ENCODE results near the gene DYNC2H1. TPM values are rescaled to one million over a fixed set of nuclear protein-coding genes. Genes with fewer than 3 reads are reported as not detected.

Gene DYNC2H1
- total and polyA plus RNA-seq, 12 donors = 2.2 to 5.9 (median 3.9) TPM

GRCh38 chr11:103450241-103450640 lies 341.0 kb downstream of the DYNC2H1 start:
- TF ChIP-seq, protein P1, sequence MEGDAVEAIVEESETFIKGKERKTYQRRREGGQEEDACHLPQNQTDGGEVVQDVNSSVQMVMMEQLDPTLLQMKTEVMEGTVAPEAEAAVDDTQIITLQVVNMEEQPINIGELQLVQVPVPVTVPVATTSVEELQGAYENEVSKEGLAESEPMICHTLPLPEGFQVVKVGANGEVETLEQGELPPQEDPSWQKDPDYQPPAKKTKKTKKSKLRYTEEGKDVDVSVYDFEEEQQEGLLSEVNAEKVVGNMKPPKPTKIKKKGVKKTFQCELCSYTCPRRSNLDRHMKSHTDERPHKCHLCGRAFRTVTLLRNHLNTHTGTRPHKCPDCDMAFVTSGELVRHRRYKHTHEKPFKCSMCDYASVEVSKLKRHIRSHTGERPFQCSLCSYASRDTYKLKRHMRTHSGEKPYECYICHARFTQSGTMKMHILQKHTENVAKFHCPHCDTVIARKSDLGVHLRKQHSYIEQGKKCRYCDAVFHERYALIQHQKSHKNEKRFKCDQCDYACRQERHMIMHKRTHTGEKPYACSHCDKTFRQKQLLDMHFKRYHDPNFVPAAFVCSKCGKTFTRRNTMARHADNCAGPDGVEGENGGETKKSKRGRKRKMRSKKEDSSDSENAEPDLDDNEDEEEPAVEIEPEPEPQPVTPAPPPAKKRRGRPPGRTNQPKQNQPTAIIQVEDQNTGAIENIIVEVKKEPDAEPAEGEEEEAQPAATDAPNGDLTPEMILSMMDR (IDR thresholded peaks at IDR 0.05) = no peak
- Histone ChIP-seq H3K9me3 (no peaks in the 10 kb centered on the region), H3K27ac (no peak overlapping the region), H3K4me1 (no peaks in the 10 kb centered on the region), H3K27me3 (no peaks in the 10 kb centered on the region), H3K4me3 (no peak overlapping the region), H3K36me3 (no peaks in the 10 kb centered on the region)
- 47 to 96% methylated on average over 4 of the region's 4 CpGs for WGBS, 2 donors
- no peak for DNase-seq
- ATAC-seq = no peak
- intact Hi-C loops (cut with DNase I) = no loop called here

GRCh38 chr11:103453126-103453525 lies 343.9 kb downstream of the DYNC2H1 start:
- DNase-seq (no peak), ATAC-seq (no peak)
- intact Hi-C loops (cut with DNase I) = no loop called here
- Histone ChIP-seq H3K4me3 (no peak overlapping the region), H3K27me3 (no peaks in the 10 kb centered on the region), H3K4me1 (no peaks in the 10 kb centered on the region), H3K27ac (no peak overlapping the region), H3K9me3 (no peaks in the 10 kb centered on the region), H3K36me3 (peaks cover 0 to 6% (median 0%) of the 10 kb centered on the region in 9 donors)
- 81 to 84% methylated on average over 3 of the region's 3 CpGs for WGBS, 2 donors
- TF ChIP-seq, protein P1 (IDR thresholded peaks at IDR 0.05) = no peak

DNA sequence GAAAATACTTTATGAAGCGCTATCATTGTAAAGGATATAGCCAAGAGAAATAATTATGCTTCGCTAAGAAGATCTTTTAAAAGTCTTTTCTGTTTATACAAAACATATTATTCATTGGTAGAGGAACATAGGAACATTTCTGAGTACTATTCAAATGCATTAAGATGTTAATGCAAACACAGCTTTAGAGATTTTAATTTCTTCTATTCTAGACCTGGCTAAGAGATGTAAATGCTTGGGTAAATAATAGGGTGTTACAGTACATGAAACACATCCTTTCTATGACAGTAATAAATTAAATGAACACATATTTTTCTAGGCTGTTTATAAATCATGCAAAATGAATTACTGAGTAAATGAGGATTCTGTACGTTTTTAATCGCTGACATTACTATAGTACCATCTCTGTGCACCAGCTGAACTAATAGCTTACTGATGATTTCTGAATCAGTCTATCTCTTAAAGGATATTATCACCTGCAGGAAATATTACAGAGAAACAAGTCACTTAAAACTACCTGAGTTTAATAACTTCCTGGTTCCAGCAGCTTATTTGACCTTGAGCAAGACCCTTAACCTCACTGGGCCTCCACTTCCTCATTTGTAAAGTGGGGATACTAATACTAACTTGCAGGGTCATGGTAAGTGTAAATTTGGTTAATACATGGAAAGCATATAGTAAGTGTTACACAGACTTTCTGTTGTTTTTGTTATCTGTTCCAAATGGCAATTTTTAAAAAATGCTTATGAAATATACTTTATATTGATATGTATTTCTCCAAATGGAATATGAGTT lies 344.9 kb downstream of the DYNC2H1 start:
- no peak for ATAC-seq
- no peaks in the 10 kb centered on the region for H3K27me3 ChIP-seq
- TF ChIP-seq, protein P1 (IDR thresholded peaks at IDR 0.05) = no peak
- no peak overlapping the region for H3K4me3 ChIP-seq
- intact Hi-C loops (cut with DNase I) = no loop called here
- DNase-seq = no peak
- WGBS, 2 donors = 82 to 93% methylated on average over 4 of the region's 4 CpGs
- H3K36me3 ChIP-seq = peaks cover 0 to 7% (median 0%) of the 10 kb centered on the region in 9 donors
- H3K4me1 ChIP-seq = no peaks in the 10 kb centered on the region
- no peaks in the 10 kb centered on the region for H3K9me3 ChIP-seq
- H3K27ac ChIP-seq = no peak overlapping the region

- WGBS, 2 donors = 93 to 98% methylated on average over 1 of the region's 1 CpG
- intact Hi-C loops (cut with DNase I) = loop anchor here in 4 of 10 donors (10.0 kb wide), 2 partner anchors 130 to 140 kb away; no protein-coding TSS in a partner anchor
These were observed 355.2 kb downstream of the DYNC2H1 start for GRCh38 chr11:103464420-103464819.

More at GRCh38 chr11:103464420-103464819, 355.2 kb downstream of the DYNC2H1 start:
- DNase-seq (no peak), ATAC-seq (no peak)
- no peak overlapping the region for H3K27ac ChIP-seq
- no peaks in the 10 kb centered on the region for H3K9me3 ChIP-seq
- H3K27me3 ChIP-seq = no peaks in the 10 kb centered on the region
- H3K4me3 ChIP-seq = no peak overlapping the region
- TF ChIP-seq, protein P1 (IDR thresholded peaks at IDR 0.05) = peak in 2 of 9 donors; percentile 3 to 11
- H3K4me1 ChIP-seq = peaks cover 0 to 5% (median 0%) of the 10 kb centered on the region in 9 donors
- peaks cover 0 to 4% (median 0%) of the 10 kb centered on the region in 9 donors for H3K36me3 ChIP-seq

All from heart right ventricle (tissue), 16 donors.